GM21515 (cell line): Measurements from ENCODE around the gene GBA2.

Experiments used
- ATAC-seq: cut with Tn5 transposase; IDR thresholded peaks from one replicate; pipeline ENCODE4 v1.9.1; 2021; ENCODE audit not compliant: unreplicated experiment

Gene GBA2

GRCh38 chr9:35738924-35739323 is 10.1 kb downstream of the GBA2 start:
- ATAC-seq = no peak

- ATAC-seq = no peak
Measured at GRCh38 chr9:35738186-35738585, 10.8 kb downstream of the GBA2 start.

- no peak for ATAC-seq
Measured at GRCh38 chr9:35737143-35737542, 11.9 kb downstream of the GBA2 start.

- no peak for ATAC-seq
Measured at GRCh38 chr9:35736201-35736633, 12.8 kb downstream of the GBA2 start.

GRCh38 chr9:35734096-35734495 is 14.9 kb downstream of the GBA2 start:
- no peak for ATAC-seq

GRCh38 chr9:35732800-35733541 is 16.1 kb downstream of the GBA2 start:
- ATAC-seq = peak; percentile 2

- ATAC-seq = peak; percentile 74
Measured at GRCh38 chr9:35732185-35732799, 16.7 kb downstream of the GBA2 start, which contains the start of the genes CREB3 and TLN1. TSS of gene CREB3 (plus strand) at chr9:35732666. CDS start at chr9:35732773, 107 bp downstream. TSS of gene TLN1 (minus strand) at chr9:35732195. CDS start at chr9:35725694, 6,501 bp downstream.

- ATAC-seq = peak; percentile 1
Measured at GRCh38 chr9:35731415-35732184, 17.4 kb downstream of the GBA2 start.

- ATAC-seq = no peak
Measured at GRCh38 chr9:35730486-35730854, 18.6 kb downstream of the GBA2 start.

GRCh38 chr9:35729700-35730485 is 19.1 kb downstream of the GBA2 start:
- ATAC-seq = no peak

- ATAC-seq = no peak
Measured at GRCh38 chr9:35729101-35729500, 19.9 kb downstream of the GBA2 start.

- ATAC-seq = no peak
Measured at GRCh38 chr9:35728041-35728971, 20.7 kb downstream of the GBA2 start.

GRCh38 chr9:35727676-35728040 is 21.4 kb downstream of the GBA2 start:
- no peak for ATAC-seq

GRCh38 chr9:35726931-35727330 is 22.1 kb downstream of the GBA2 start:
- no peak for ATAC-seq

- ATAC-seq = no peak
Measured at GRCh38 chr9:35725362-35725761, 23.7 kb downstream of the GBA2 start.

- ATAC-seq = no peak
Measured at GRCh38 chr9:35723908-35724307, 25.1 kb downstream of the GBA2 start.

GRCh38 chr9:35723426-35723825 is 25.6 kb downstream of the GBA2 start:
- ATAC-seq = no peak

- no peak for ATAC-seq
Measured at GRCh38 chr9:35719546-35719945, 29.5 kb downstream of the GBA2 start.

- ATAC-seq = no peak
Measured at GRCh38 chr9:35718721-35719511, 30.1 kb downstream of the GBA2 start.
